Esophagus muscularis mucosa (tissue), 3 donors: ENCODE measurements around the gene ZNF407.

Experiments
- CTCF ChIP-seq, 3 experiments: fragments of 200-600 bp in 2 of 3; fragments of 450-650 bp in 1 of 3; sonication (generic) in 2 of 3; IDR thresholded peaks; one replicate each; pipeline ENCODE4 v1.5.1; 2017 to 2019; ENCODE audit warnings: antibody characterized with exemption in 3 of 3, mild to moderate bottlenecking in 2 of 3, moderate library complexity in 1 of 3
- POLR2A ChIP-seq: fragments of 450-650 bp; IDR thresholded peaks from one replicate; pipeline ENCODE4 v1.6.1; 2017; ENCODE audit warnings: antibody characterized with exemption, moderate library complexity, mild to moderate bottlenecking, low read depth
- POLR2AphosphoS5 ChIP-seq, 2 donors: sonication (generic); formaldehyde crosslinking; IDR thresholded peaks; one replicate each; pipeline ENCODE4 v1.6.1; 2017; ENCODE audit warnings: antibody characterized with exemption in 2 of 2

GRCh38 chr18:75111760-75112159, 514.1 kb downstream of the ZNF407 start:
- TF ChIP-seq CTCF (IDR thresholded peaks at IDR 0.05) (no peak), POLR2A (no peak), POLR2AphosphoS5 (IDR thresholded peaks at IDR 0.05) (no peak)
